BLaER1 treated with 17β-estradiol and CSF1 and Interleukin-3, amounts not matched to agents 10 nM and 100 nM (cell line): ENCODE data around the gene BOLL.
"Not testable (repeated sequence)": the region's sequence is repeated elsewhere in the genome, so short reads cannot be mapped to it uniquely, and the experiment has no call there.

ENCODE experiments used
- H3K27ac ChIP-seq, 11 experiments: shearing (Covaris generic); formaldehyde crosslinking; 2 replicates each; pipeline ENCODE4 v1.8.1; 2022
- H3K27me3 ChIP-seq, 11 experiments: shearing (Covaris generic); formaldehyde crosslinking; 2 replicates each; pipeline ENCODE4 v1.8.1; 2022
- H3K36me3 ChIP-seq, 11 experiments: shearing (Covaris generic); formaldehyde crosslinking; 2 replicates each; pipeline ENCODE4 v1.8.1; 2022
- H3K4me1 ChIP-seq, 10 experiments: shearing (Covaris generic); formaldehyde crosslinking; 2 replicates each; pipeline ENCODE4 v1.8.1; 2022
- H3K4me2 ChIP-seq, 11 experiments: shearing (Covaris generic); formaldehyde crosslinking; 2 replicates each; pipeline ENCODE4 v1.8.1; 2022
- H3K4me3 ChIP-seq, 10 experiments: shearing (Covaris generic); formaldehyde crosslinking; 2 replicates each; pipeline ENCODE4 v1.8.1; 2022
- H3K9ac ChIP-seq, 11 experiments: shearing (Covaris generic); formaldehyde crosslinking; 2 replicates each; pipeline ENCODE4 v1.8.1; 2022
- H3K9me3 ChIP-seq, 11 experiments: shearing (Covaris generic); formaldehyde crosslinking; replicated peaks in 1 of 11; 2 replicates each; pipeline ENCODE4 v1.8.1; 2022
- H4K20me1 ChIP-seq, 11 experiments: shearing (Covaris generic); formaldehyde crosslinking; 2 replicates each; pipeline ENCODE4 v1.8.1; 2022
- Cebpa-rat ChIP-seq, 11 experiments: shearing (Covaris generic); IDR thresholded peaks; 2 replicates each; pipeline ENCODE4 v1.8.1; 2022

BOLL gene

DNA sequence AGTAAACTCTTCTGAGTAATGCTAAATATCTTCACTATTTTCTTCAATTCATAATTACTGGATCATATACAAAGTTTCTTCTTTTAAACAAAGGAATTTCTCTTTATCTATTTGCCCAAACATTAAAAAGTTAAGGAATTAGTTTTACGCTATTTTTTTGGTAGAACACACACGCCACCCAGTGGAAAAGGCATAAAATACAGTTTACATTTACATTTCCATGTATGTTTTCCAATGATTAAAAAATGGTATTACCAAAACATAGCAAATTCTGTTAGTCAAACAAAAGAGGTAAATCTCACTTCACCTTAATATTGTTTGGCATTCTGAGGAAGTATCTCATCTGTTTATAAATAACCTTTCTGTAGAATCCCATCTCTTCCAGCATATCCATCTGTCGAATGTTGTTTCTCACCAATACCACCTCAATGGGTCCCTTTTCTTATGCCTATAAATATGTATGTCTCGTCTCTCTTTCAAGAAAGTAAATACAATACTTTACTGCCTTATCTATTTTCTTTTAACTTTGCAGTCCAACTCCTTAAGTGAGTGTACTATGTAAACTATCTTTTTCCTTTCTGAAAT, 7.2 kb downstream of the BOLL start:
- no peak overlapping the region for H3K27ac ChIP-seq
- no peaks in the 10 kb centered on the region for H3K36me3 ChIP-seq
- H3K9me3 ChIP-seq, result no peaks in the 10 kb centered on the region
- no peak overlapping the region for H3K9ac ChIP-seq
- no peaks in the 10 kb centered on the region for H3K27me3 ChIP-seq
- no peaks in the 10 kb centered on the region for H4K20me1 ChIP-seq
- H3K4me3 ChIP-seq, result no peak overlapping the region
- TF ChIP-seq Cebpa-rat (IDR thresholded peaks at IDR 0.05), result no peak
- H3K4me1 ChIP-seq, result peaks cover 0 to 7% (median 0%) of the 10 kb centered on the region in 10 experiments; a peak in 5 of 20 replicates
- H3K4me2 ChIP-seq, result no peak overlapping the region

DNA sequence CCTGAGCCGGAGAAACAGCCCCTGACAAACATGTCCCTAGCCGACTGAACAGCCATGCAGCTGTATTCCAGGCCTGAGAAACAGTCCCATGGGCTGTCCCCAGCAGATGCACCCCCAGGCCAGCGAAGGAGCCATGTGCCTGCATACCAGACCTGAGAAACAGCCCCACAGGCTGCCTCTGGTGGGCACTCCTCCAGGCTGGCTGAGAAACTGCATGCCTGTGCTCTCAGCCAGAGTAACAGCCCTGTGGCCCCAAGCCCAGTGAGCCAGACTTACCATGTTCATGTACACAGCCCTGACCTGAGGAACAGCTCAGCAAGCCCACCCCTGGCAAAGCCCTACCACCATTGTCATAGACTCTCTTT, 24.8 kb downstream of the BOLL start:
- Histone ChIP-seq H3K27ac (no peak overlapping the region), H3K36me3 (no peaks in the 10 kb centered on the region; a peak in 1 of 22 replicates), H3K9me3 (peaks cover 17 to 24% (median 19%) of the 10 kb centered on the region in 11 experiments), H3K4me1 (no peaks in the 10 kb centered on the region), H3K4me2 (no peak overlapping the region), H3K4me3 (no peak overlapping the region), H3K27me3 (no peaks in the 10 kb centered on the region), H4K20me1 (no peaks in the 10 kb centered on the region), H3K9ac (no peak overlapping the region)
- TF ChIP-seq Cebpa-rat (IDR thresholded peaks at IDR 0.05), result no peak

DNA sequence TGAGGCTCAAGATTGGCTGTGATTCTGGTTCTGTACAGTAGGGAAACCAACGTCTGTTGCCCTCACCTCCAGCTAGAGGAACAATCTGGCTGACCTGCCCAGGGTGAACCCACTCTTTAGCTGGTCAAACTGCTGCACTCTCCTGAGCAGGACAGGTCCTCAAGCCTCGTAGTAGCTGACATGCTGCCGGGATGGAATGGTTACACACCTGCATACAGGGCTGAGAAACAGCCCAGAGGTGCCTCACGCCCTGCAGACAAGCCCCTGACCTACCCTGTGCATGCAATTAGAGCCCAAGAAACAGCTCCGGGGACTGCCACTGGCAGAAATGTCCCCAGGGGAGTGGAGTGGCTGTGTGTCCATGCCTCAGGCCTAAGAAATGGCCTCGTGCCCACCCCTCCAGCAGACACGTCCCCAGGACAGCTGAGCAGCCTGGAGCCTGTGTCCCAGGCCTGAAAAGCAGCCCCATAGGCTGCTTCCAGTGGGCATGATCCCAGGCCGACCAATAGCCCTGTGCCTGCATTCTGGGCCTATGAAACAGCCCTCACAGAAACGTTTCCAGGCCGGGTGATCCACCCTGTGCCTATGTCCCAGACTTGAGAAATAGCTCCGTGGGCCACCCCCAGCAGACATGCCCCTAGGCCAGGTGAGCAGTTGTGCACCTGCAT, 25.4 kb downstream of the BOLL start:
- no peaks in the 10 kb centered on the region for H3K4me1 ChIP-seq
- H3K9ac ChIP-seq, result no peak overlapping the region
- TF ChIP-seq Cebpa-rat (IDR thresholded peaks at IDR 0.05), result no peak
- H3K36me3 ChIP-seq, result no peaks in the 10 kb centered on the region; a peak in 1 of 22 replicates
- peaks cover 17 to 24% (median 19%) of the 10 kb centered on the region in 11 experiments for H3K9me3 ChIP-seq
- no peaks in the 10 kb centered on the region for H4K20me1 ChIP-seq
- no peak overlapping the region for H3K4me3 ChIP-seq
- no peaks in the 10 kb centered on the region for H3K27me3 ChIP-seq
- H3K4me2 ChIP-seq, result no peak overlapping the region
- H3K27ac ChIP-seq, result no peak overlapping the region

DNA sequence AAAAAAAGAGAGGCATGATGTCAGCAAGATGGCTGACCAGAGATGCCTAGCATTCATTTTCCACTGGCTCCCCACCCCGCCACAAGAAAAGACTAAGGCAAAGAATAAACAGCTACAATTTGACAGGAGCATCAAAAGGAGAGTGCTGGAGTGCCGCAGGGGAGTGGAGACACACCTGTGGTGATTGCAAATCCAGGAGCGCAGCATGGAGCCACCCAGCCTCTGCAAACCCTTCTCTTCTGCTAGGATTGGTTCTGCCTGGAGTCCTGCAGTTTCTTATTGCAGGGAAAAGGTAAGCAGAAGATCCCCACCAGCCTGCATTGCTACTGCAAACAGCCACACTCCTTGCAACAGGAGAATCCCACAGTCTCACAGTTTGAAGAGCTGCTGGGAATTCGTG, 26.1 kb downstream of the BOLL start:
- Histone ChIP-seq H3K27ac (no peak overlapping the region), H3K4me2 (no peak overlapping the region), H3K9me3 (peaks cover 17 to 24% (median 19%) of the 10 kb centered on the region in 11 experiments), H4K20me1 (no peaks in the 10 kb centered on the region), H3K4me1 (no peaks in the 10 kb centered on the region), H3K4me3 (no peak overlapping the region), H3K36me3 (no peaks in the 10 kb centered on the region; a peak in 1 of 22 replicates), H3K27me3 (no peaks in the 10 kb centered on the region), H3K9ac (no peak overlapping the region)
- TF ChIP-seq Cebpa-rat (IDR thresholded peaks at IDR 0.05), result no peak

DNA sequence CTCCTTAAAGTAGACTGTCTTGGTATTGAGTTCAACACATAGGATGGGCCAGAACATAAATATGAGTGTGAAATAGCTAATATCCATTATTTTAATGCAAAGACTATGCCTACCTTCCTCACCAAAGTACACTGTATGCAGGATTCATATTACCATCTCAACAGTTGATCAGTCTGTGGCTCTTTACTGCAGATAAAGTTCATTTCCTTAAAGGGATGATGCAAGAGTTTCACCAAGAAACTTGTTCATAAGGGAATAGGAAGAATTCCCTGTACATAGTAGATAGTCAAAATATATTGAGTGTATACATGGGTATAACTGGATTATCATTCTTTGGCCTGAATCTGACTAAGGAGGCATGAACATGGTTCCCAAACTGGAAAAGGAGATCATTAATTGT, 44.9 kb downstream of the BOLL start:
- Histone ChIP-seq H3K9ac (no peak overlapping the region), H3K9me3 (no peaks in the 10 kb centered on the region), H3K4me2 (no peak overlapping the region), H3K4me1 (no peaks in the 10 kb centered on the region), H4K20me1 (no peaks in the 10 kb centered on the region), H3K27ac (no peak overlapping the region), H3K27me3 (no peaks in the 10 kb centered on the region), H3K4me3 (no peak overlapping the region), H3K36me3 (no peaks in the 10 kb centered on the region)
- no peak for TF ChIP-seq Cebpa-rat (IDR thresholded peaks at IDR 0.05)

DNA sequence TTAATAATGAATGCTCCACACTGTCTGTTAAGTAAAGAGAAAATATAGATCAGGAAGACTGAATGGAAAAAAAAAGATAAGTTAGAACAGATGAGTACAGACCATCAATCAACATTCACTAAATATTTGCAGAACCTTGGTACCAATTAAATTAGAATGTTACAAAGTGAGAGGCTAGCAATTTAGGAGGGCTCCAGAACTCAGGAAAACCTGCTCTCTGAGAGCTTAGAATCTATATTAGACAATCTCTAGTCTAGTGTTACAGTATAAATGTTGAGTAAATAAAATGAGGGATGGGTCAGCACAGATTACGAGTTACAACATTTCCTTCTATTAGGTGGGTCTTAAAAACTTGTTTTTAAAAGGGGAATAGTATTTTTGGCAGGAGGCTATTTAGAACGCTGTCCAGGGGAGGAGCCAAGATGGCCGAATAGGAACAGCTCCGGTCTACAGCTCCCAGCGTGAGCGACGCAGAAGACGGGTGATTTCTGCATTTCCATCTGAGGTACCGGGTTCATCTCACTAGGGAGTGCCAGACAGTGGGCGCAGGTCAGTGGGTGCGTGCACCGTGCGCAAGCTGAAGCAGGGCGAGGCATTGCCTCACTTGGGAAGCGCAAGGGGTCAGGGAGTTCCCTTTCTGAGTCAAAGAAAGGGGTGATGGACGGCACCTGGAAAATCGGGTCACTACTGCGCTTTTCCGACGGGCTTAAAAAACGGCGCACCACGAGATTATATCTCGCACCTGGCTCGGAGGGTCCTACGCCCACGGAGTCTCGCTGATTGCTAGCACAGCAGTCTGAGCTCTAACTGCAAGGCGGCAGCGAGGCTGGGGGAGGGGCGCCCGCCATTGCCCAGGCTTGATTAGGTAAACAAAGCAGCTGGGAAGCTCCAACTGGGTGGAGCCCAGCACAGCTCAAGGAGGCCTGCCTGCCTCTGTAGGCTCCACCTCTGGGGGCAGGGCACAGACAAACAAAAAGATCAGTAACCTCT, 56.3 kb downstream of the BOLL start:
- not testable (repeated sequence) for H3K4me3 ChIP-seq, H3K27ac ChIP-seq, H3K27me3 ChIP-seq, H3K4me2 ChIP-seq, H3K9me3 ChIP-seq, H3K4me1 ChIP-seq, H4K20me1 ChIP-seq, H3K9ac ChIP-seq, H3K36me3 ChIP-seq

DNA sequence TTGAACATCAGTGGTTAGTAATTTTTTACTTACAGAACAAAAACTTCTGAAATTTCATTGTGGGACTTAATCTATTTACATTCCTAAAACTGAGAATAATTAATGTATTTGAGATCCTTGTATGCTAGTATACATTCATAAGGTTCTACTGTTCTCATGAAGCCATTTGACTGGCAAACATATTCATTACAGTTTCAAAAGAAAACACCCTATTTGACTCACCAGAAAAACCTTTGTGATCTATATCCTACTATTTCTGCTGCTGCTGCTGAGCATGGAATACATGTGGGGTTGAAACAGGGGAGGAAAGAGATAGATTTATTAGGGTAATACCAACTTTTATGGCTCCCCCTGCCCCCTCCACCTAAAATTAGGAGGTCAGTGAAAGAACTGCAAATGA, 58.1 kb downstream of the BOLL start:
- H3K27ac ChIP-seq, result no peak overlapping the region
- H3K9ac ChIP-seq, result no peak overlapping the region
- TF ChIP-seq Cebpa-rat (IDR thresholded peaks at IDR 0.05), result no peak

DNA sequence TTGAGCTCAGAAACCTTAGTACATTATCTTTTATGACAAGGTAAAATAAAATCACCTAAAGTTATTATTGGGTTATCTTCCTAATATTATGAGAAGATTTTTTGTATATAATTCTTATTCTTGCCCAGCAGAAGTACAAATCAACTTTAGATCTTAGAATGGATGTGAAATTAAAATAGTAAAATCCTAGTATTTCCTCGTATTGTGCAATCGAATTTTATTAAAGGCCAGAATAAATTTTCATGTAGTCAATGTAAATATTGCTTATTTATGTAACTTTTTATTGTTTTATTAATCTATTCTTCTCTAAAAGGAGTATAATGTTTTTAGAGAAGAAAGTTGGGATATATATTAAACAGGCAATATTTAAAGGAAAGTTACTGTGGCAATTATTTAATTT, 67.3 kb downstream of the BOLL start:
- H3K9me3 ChIP-seq, result no peaks in the 10 kb centered on the region
- peaks cover 0 to 15% (median 0%) of the 10 kb centered on the region in 11 experiments; a peak in 5 of 22 replicates for H4K20me1 ChIP-seq
- peaks cover 0 to 14% (median 6%) of the 10 kb centered on the region in 11 experiments; a peak in 8 of 22 replicates for H3K36me3 ChIP-seq
- no peak overlapping the region for H3K4me3 ChIP-seq
- H3K27me3 ChIP-seq, result no peaks in the 10 kb centered on the region
- H3K4me1 ChIP-seq, result no peaks in the 10 kb centered on the region
- no peak overlapping the region for H3K27ac ChIP-seq
- no peak overlapping the region for H3K4me2 ChIP-seq
- TF ChIP-seq Cebpa-rat (IDR thresholded peaks at IDR 0.05), result no peak
- H3K9ac ChIP-seq, result no peak overlapping the region

More for the DNA sequence above, 58.1 kb downstream of the BOLL start:
- Histone ChIP-seq H3K4me1 (no peaks in the 10 kb centered on the region), H3K4me2 (no peak overlapping the region), H3K9me3 (no peaks in the 10 kb centered on the region), H3K27me3 (no peaks in the 10 kb centered on the region), H3K36me3 (no peaks in the 10 kb centered on the region), H3K4me3 (no peak overlapping the region), H4K20me1 (no peaks in the 10 kb centered on the region)

DNA sequence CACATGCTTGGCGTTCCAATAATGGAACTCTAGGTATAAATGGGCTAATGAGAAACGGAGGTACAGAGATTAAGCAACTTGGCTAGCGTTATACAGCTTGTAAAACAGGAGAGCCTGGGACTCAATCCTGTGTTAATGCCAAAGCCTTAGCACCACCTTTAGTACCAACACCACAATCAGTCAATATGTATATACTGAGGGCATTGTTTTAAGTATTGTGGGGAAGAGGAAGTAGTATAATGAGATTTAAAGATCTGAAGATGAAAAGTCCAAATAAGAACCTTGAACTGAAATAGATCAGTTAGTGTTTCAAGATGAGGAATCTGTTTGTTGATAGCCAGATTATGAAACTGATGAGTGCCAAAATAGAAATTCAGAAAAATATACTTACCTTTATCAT, 71.8 kb downstream of the BOLL start:
- H3K9me3 ChIP-seq, result no peaks in the 10 kb centered on the region
- no peak overlapping the region; a peak in 1 of 22 replicates for H3K4me2 ChIP-seq
- no peak overlapping the region for H3K9ac ChIP-seq
- peaks cover 0 to 60% (median 34%) of the 10 kb centered on the region in 11 experiments; a peak in 19 of 22 replicates for H4K20me1 ChIP-seq
- no peak overlapping the region for H3K27ac ChIP-seq
- no peak for TF ChIP-seq Cebpa-rat (IDR thresholded peaks at IDR 0.05)
- H3K36me3 ChIP-seq, result peaks cover 2 to 55% (median 35%) of the 10 kb centered on the region in 11 experiments; a peak in 21 of 22 replicates
- no peaks in the 10 kb centered on the region for H3K27me3 ChIP-seq
- H3K4me1 ChIP-seq, result peaks cover 8 to 34% (median 20%) of the 10 kb centered on the region in 10 experiments
- no peak overlapping the region for H3K4me3 ChIP-seq
